Measurements from ENCODE around the gene CASP3.

DNA sequence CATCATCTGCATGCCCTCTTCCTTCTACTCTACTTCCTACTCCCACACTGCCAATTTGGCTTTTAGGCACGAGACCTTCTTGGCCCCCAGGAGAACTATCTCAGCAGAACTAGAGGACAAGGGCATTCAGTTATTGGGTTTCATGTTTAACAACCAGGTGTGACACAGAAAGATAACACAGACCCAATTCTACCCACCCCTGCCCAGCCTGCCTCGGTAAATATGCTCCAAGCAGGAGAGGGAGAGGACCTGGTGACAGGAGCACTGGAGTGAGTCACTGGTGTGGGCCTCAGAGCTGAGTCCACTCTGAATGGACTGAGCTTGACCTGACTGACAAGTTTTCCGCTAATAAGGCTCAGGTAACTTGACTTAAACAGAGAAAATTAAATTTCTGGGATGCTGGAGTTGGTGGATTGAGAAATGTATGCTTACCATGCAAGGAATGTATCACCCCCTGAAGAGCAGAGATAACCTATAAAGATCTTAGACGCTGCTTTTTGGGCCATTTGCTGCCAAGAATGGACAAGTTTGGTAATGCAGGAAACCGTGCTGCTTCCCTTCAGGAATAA is 52.5 kb downstream of the CASP3 start:
- no peak for TF ChIP-seq POLR2AphosphoS5 (IDR thresholded peaks at IDR 0.05; ENCODE audit: low read depth, low read length)
- TF ChIP-seq REST (IDR thresholded peaks at IDR 0.05; ENCODE audit: insufficient read depth in 1 of 2, low read depth in 2 of 2, low read length in 2 of 2) = no peak
- TF ChIP-seq SIN3A (IDR thresholded peaks at IDR 0.05; ENCODE audit: borderline replicate concordance, insufficient read depth, low read length) = no peak
- no peak for TF ChIP-seq TAF1 (IDR thresholded peaks at IDR 0.05; ENCODE audit: borderline replicate concordance, insufficient read depth, low read length)
- no peak for TF ChIP-seq FOXP2 (optimal IDR thresholded peaks at IDR 0.05; ENCODE audit: borderline replicate concordance, extremely low read depth, extremely low read length, insufficient read depth)
